HL-60 (cell line): ENCODE measurements around the gene MREG.

ENCODE experiments used
- DNase-seq, 2 experiments: peaks; one replicate each; pipeline ENCODE4 v3.0.0-alpha.2; 2010 to 2020; ENCODE audit warnings: low read depth in 1 of 2, low spot score in 1 of 2
- H3K27ac ChIP-seq: fragments of 250-450 bp; sonication (Bioruptor Pico); replicated peaks from 2 replicates; pipeline ENCODE4 v1.5.1; 2020; ENCODE audit warnings: mild to moderate bottlenecking, moderate library complexity
- H3K27me3 ChIP-seq: fragments of 250-450 bp; sonication (Bioruptor Pico); 2 replicates; pipeline ENCODE4 v1.5.1; 2021; ENCODE audit warnings: mild to moderate bottlenecking, moderate library complexity; ENCODE audit not compliant: insufficient read depth, poor library complexity, severe bottlenecking
- H3K4me3 ChIP-seq: replicated peaks from 2 replicates; pipeline ENCODE4 v1.5.1; 2011; ENCODE audit warnings: mild to moderate bottlenecking, control low read depth, low read length; ENCODE audit not compliant: insufficient read depth
- CTCF ChIP-seq: IDR thresholded peaks from one replicate; pipeline ENCODE4 v1.5.1; 2011; ENCODE audit warnings: low read length, control low read depth, inconsistent platforms; ENCODE audit not compliant: insufficient read depth
- GABPA ChIP-seq: IDR thresholded peaks from 2 replicates; pipeline ENCODE4 v1.6.1; 2012; ENCODE audit warnings: low read depth
- POLR2AphosphoS5 ChIP-seq: IDR thresholded peaks from 2 replicates; pipeline ENCODE4 v1.6.1; 2012; ENCODE audit warnings: low read depth
- SPI1 ChIP-seq: IDR thresholded peaks from 2 replicates; pipeline ENCODE4 v1.6.1; 2012; ENCODE audit warnings: low read depth, mild to moderate bottlenecking, borderline replicate concordance
- TF ChIP-seq, protein P1 (sequence below): IDR thresholded peaks from 2 replicates; pipeline ENCODE4 v1.6.1; 2012; ENCODE audit warnings: low read depth; ENCODE audit not compliant: insufficient replicate concordance

Gene MREG

GRCh38 chr2:215918901-215919599, 94.3 kb downstream of the MREG start:
- Histone ChIP-seq H3K27ac (no peak overlapping the region), H3K4me3 (no peak overlapping the region), H3K27me3 (no peaks in the 10 kb centered on the region)
- no peak for TF ChIP-seq GABPA
- no peak for TF ChIP-seq POLR2AphosphoS5
- TF ChIP-seq, protein P1, sequence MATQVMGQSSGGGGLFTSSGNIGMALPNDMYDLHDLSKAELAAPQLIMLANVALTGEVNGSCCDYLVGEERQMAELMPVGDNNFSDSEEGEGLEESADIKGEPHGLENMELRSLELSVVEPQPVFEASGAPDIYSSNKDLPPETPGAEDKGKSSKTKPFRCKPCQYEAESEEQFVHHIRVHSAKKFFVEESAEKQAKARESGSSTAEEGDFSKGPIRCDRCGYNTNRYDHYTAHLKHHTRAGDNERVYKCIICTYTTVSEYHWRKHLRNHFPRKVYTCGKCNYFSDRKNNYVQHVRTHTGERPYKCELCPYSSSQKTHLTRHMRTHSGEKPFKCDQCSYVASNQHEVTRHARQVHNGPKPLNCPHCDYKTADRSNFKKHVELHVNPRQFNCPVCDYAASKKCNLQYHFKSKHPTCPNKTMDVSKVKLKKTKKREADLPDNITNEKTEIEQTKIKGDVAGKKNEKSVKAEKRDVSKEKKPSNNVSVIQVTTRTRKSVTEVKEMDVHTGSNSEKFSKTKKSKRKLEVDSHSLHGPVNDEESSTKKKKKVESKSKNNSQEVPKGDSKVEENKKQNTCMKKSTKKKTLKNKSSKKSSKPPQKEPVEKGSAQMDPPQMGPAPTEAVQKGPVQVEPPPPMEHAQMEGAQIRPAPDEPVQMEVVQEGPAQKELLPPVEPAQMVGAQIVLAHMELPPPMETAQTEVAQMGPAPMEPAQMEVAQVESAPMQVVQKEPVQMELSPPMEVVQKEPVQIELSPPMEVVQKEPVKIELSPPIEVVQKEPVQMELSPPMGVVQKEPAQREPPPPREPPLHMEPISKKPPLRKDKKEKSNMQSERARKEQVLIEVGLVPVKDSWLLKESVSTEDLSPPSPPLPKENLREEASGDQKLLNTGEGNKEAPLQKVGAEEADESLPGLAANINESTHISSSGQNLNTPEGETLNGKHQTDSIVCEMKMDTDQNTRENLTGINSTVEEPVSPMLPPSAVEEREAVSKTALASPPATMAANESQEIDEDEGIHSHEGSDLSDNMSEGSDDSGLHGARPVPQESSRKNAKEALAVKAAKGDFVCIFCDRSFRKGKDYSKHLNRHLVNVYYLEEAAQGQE, result no peak
- no peak for TF ChIP-seq SPI1
- no peak for TF ChIP-seq CTCF
- no peak for DNase-seq

GRCh38 chr2:215917953-215918620, 95.3 kb downstream of the MREG start:
- H3K4me3 ChIP-seq, result no peak overlapping the region
- DNase-seq, result no peak
- TF ChIP-seq CTCF, result no peak
- TF ChIP-seq, protein P1, result no peak
- no peak for TF ChIP-seq SPI1
- no peak for TF ChIP-seq GABPA
- TF ChIP-seq POLR2AphosphoS5, result no peak

GRCh38 chr2:215915441-215915840, 97.9 kb downstream of the MREG start:
- DNase-seq, result no peak
- H3K27ac ChIP-seq, result no peak overlapping the region
- no peak overlapping the region for H3K4me3 ChIP-seq
- H3K27me3 ChIP-seq, result peaks cover 2% of the 10 kb centered on the region
- no peak for TF ChIP-seq POLR2AphosphoS5
- TF ChIP-seq, protein P1, result no peak
- TF ChIP-seq GABPA, result no peak
- TF ChIP-seq SPI1, result no peak
- no peak for TF ChIP-seq CTCF

More at GRCh38 chr2:215917953-215918620, 95.3 kb downstream of the MREG start:
- no peak overlapping the region for H3K27ac ChIP-seq
- H3K27me3 ChIP-seq, result no peaks in the 10 kb centered on the region
